Activated naive CD4-positive, alpha-beta T cell (primary cell): ENCODE measurements around the gene TMEM161B.
"Not testable (repeated sequence)": the region's sequence is repeated elsewhere in the genome, so short reads cannot be mapped to it uniquely, and the experiment has no call there.

ENCODE experiments used
- DNase-seq, 4 experiments: peaks; one replicate each; lab custom pipeline; 2025; lab: John Stamatoyannopoulos, UW

TMEM161B gene

DNA sequence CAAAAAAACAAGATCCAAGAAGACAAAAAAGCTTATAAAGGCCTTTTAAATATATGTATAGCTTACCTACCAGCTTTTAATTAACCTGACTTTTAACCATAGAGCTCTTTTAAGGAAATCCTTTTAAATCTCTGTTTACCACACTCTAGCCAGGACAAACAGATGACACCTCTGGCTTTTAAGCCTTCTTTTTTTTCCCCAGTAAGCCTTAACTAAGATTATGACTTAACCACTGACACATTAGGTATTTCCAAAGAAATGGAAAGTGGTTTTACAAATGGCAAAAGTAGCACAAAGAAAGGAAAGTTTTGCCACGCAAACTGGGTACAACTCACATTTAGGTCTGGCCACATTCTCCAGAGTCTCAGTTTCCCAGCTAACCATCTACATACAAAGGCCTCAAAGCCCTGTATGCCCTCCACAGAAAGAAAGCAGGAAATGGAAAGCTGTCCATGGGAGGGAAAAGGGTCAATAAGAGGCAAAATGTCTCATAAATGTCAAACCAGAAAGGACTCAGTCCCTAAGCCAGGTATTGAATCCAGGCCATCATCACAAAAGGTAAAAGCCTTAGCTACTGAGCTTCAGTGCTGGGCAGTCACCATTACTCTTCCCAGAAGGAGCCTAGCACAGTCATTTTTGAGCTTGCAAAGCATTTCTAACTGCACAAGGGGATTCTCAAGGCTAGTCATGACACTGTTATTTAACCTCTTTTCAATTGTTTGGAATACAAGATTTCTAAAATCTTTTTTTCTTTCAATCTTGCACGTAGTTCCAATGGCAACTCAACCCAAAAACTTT lies 19.7 kb downstream of the TMEM161B start:
- no peak for DNase-seq

- no peak for DNase-seq
Measured at GRCh38 chr5:88248094-88248493, 20.6 kb downstream of the TMEM161B start.

DNA sequence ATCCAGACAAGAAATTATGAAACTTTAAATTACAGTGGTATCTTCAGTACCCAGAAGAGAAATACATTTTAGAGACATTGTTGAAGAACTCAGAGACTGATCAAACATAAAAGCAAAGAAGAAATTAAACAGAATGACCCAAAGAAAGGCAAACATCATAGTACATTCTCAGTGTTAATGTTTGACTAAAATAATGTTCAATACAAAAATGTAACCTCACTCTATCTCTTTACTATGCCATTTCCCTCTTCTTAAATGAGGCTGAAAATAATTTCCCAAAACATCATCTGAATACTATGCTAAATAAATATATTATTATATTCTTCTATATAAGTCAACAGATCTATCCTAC lies 22.8 kb downstream of the TMEM161B start:
- no peak for DNase-seq

GRCh38 chr5:88245241-88245892 lies 23.3 kb downstream of the TMEM161B start:
- no peak for DNase-seq

- DNase-seq, result no peak
Measured at GRCh38 chr5:88244686-88245085, 24.0 kb downstream of the TMEM161B start.

- DNase-seq, result not testable (repeated sequence)
Measured at GRCh38 chr5:88243493-88243892, 25.2 kb downstream of the TMEM161B start.

DNA sequence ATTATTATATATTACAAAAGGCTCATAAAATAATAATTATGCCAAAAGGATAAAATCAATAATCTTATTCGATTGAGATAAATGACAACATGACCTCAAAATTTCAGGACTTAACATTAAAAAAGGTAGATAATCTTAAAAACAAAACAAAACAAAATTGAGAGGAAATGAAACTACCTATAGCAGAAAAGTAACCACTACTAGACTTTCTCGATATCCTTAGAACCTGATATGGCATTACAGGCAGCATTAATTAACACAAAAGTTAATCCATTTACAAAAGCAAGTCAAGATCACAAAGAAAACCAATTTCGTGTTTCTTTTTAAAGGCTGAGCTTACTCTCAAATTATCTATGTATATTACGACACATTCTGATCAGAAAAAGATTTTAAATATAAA lies 29.9 kb downstream of the TMEM161B start:
- DNase-seq, result no peak

- DNase-seq, result no peak
Measured at GRCh38 chr5:88236866-88237642, 31.6 kb downstream of the TMEM161B start.

- no peak for DNase-seq
Measured at GRCh38 chr5:88235828-88236227, 32.8 kb downstream of the TMEM161B start.

DNA sequence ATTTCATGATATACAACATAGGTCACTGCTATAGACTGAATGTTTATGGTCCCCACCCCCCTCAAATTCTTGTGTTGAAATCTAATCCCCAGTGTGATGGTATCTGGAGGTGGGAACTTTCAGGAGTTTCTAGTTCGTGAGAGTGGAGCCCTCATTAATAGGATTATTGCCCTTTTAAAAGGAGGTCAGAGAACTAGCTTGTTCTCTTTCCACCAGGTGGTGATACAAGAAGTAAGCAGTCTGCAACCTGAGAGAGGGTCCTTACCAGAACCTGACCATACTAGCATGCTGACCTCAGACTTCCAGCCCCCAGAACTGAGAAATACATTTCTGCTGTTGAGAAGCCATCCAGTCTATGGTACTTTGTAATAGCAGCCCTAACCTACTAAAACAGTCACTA lies 33.3 kb downstream of the TMEM161B start:
- no peak for DNase-seq

DNA sequence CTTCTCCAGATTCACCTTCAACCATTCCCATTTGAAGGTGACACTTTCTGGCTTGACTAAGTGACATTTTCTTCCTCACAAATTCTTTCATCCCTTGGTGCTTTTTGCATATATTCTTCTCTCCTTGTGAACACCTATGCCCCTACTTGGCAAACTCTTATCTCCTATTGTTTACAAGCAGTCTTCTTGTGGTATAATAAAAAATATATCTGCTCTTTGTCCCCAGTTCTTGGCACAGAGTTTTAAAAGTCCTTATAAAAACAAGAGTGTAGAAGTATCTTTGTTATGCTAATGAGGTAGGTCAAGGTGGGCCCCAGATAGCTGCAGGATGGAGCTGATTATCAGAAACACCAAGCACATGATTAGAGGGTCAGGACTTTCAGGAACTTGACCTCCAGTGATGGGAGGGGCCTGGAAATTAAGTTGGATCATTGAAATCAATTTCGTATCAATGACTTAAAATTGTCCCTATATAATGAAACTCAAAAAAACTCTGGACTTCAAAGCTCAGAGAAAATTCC lies 38.0 kb downstream of the TMEM161B start:
- DNase-seq, result no peak

DNA sequence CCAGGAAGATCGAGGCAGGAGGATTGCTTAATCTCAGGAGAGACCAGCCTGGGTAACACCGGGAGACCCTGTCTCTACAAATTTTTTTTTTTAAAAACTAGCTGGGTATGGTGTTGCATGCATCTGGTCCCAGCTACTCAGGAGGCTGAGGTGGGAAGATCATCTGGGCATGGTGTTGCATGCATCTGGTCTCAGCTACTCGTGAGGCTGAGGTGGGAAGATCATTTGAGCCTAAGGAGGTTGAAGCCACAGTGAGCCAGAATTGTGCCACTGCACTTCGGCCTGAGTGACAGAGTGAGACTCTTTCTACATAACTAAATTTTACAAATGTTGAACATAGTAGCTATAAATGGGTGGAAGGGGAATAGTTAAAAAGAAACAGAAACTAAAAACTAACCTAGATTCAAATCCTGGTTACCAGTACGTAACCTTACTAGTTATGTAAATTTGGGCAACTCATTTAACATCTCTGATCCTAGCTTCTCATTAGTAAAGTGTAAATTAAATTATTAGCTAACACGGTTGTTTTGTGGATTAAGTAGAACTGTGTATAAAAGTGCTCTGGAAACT lies 41.7 kb downstream of the TMEM161B start:
- DNase-seq, result no peak

- DNase-seq, result no peak
Measured at GRCh38 chr5:88214655-88215054, 54.0 kb downstream of the TMEM161B start.

DNA sequence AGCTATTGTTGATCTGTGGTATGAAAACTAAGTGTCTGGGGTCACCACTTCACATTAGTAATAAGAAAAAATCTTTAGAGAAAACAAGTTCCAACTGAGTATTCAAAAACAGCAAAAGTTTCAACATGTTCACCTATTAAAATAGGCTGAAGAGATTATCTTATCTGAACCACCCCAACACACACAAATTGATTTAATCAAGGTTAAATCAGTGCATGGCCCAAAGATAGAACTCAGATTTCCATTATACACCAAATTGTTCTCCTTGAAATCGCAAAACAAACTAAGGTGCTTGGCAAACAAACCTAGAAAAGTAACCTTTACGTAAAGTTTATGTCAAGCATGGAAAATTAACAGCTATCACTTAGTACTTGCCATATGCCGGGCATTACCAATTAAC lies 61.1 kb downstream of the TMEM161B start:
- no peak for DNase-seq

DNA sequence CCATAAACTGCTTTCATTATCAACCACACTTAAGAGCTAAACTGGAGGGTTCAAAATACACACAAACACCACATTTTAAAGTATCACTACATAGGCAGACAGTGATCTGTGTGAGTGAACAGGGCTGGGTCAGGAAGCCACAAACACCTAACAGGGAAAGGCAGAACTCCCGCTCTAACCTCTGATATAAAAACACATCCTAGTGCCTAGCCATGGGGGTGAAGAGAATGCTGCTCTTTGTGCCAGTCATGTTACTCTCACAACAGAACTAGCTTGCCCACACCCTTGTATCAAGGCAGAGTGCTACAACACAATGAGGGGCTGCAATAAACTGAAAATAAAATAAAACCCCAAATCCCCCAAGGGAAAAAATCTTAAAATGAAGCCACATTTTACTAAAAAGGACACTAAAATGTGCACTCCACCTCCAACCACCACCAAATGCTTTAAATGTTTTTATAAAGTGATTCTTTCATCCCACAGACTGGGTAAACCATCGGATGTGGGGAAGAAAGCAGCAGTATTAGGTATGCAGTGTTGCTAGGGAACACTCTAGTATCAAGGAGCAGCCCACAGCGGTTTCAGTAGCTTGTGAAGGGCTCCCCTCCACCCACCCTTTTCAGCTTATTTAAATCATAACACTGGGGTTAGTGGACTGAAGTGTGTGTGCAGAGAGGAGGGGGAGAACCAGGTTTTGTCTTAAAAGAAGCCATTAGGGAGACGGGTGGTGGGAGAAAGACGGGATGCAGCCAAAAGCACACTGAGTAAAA lies 64.5 kb downstream of the TMEM161B start:
- DNase-seq, result no peak

- DNase-seq, result no peak
Measured at GRCh38 chr5:88195636-88196035, 73.0 kb downstream of the TMEM161B start.

- DNase-seq, result no peak
Measured at GRCh38 chr5:88193896-88194295, 74.7 kb downstream of the TMEM161B start.

- DNase-seq, result no peak
Measured at GRCh38 chr5:88190106-88190834, 78.4 kb downstream of the TMEM161B start.

- DNase-seq, result not testable (repeated sequence)
Measured at GRCh38 chr5:88189484-88189883, 79.2 kb downstream of the TMEM161B start.

DNA sequence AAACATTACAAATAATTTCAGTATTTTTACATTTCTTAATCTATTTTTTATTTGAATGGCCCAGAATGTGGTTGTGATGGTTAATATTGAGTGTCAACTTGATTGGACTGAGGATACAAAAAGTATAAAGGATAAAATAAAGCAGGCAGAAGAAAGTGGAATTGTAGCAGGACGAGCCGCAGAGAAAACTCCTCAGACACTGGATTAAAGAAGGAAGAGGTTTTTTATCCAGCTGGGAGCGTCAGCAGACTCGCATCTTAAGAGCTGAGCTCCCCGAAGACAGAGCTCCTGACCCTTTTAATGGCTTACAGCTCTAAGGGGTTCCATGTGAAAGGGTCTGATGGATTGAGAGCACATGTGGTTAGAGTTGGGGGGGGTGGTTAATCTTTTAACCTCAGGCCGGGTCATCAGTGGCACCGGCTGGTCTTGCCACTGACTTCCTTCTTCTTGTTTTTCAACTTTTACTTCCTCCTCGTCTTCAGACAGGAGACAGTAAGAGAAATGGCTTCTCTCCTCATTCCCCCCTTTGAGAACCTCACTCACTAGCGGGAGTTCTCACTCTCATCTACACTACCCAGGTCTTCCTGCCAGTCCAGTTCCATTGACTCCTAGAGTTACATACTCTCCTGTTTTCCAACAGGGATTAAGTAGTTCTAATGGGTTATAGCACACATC lies 80.0 kb downstream of the TMEM161B start:
- no peak for DNase-seq
